ENCODE measurements around the gene DCAF6.

Gene DCAF6

GRCh38 chr1:168096296-168097165 lies 160.0 kb downstream of the DCAF6 start:
- DNase-seq, result no peak
- Mint-ChIP-seq H3K27me3 (peaks cover 0 to 4% of the 10 kb centered on the region in 2 donors), H3K27ac (no peak overlapping the region)

GRCh38 chr1:168097921-168098528 lies 161.5 kb downstream of the DCAF6 start:
- no peaks in the 10 kb centered on the region for H3K9me3 Mint-ChIP-seq
- no peak overlapping the region for H3K4me3 Mint-ChIP-seq
- H3K27ac Mint-ChIP-seq, result no peak overlapping the region
- peaks cover 0 to 4% of the 10 kb centered on the region in 2 donors for H3K27me3 Mint-ChIP-seq
- H3K36me3 Mint-ChIP-seq, result peaks cover 0 to 1% of the 10 kb centered on the region in 2 donors
- no peak for DNase-seq
- ATAC-seq (replicated peaks), result no peak
- no peaks in the 10 kb centered on the region for H3K4me1 Mint-ChIP-seq

More at GRCh38 chr1:168096296-168097165, 160.0 kb downstream of the DCAF6 start:
- peaks cover 0 to 1% of the 10 kb centered on the region in 2 donors for H3K36me3 Mint-ChIP-seq
- no peak for ATAC-seq (replicated peaks)
- H3K9me3 Mint-ChIP-seq, result no peaks in the 10 kb centered on the region
- no peak overlapping the region for H3K4me3 Mint-ChIP-seq
- no peaks in the 10 kb centered on the region for H3K4me1 Mint-ChIP-seq

GRCh38 chr1:168098534-168099320 lies 162.2 kb downstream of the DCAF6 start:
- DNase-seq (no peak), ATAC-seq (replicated peaks) (no peak)
- H3K27me3 Mint-ChIP-seq, result peaks cover 0 to 4% of the 10 kb centered on the region in 2 donors
- H3K27ac Mint-ChIP-seq, result no peak overlapping the region
- no peaks in the 10 kb centered on the region for H3K9me3 Mint-ChIP-seq
- H3K4me1 Mint-ChIP-seq, result no peaks in the 10 kb centered on the region
- peaks cover 0 to 1% of the 10 kb centered on the region in 2 donors for H3K36me3 Mint-ChIP-seq
- H3K4me3 Mint-ChIP-seq, result no peak overlapping the region

- peaks cover 0 to 5% of the 10 kb centered on the region in 2 donors for H3K27me3 Mint-ChIP-seq
- DNase-seq, result no peak
- no peaks in the 10 kb centered on the region for H3K4me1 Mint-ChIP-seq
Observed at GRCh38 chr1:168099337-168099801, 162.9 kb downstream of the DCAF6 start.

GRCh38 chr1:168100315-168101002 lies 164.0 kb downstream of the DCAF6 start:
- no peaks in the 10 kb centered on the region for H3K4me1 Mint-ChIP-seq
- H3K4me3 Mint-ChIP-seq, result no peak overlapping the region
- DNase-seq (no peak), ATAC-seq (replicated peaks) (no peak)
- peaks cover 0 to under 1% of the 10 kb centered on the region in 2 donors for H3K36me3 Mint-ChIP-seq
- H3K27ac Mint-ChIP-seq, result no peak overlapping the region
- H3K27me3 Mint-ChIP-seq, result peaks cover 0 to 7% of the 10 kb centered on the region in 2 donors
- no peaks in the 10 kb centered on the region for H3K9me3 Mint-ChIP-seq

More at GRCh38 chr1:168099337-168099801, 162.9 kb downstream of the DCAF6 start:
- peaks cover 0 to 1% of the 10 kb centered on the region in 2 donors for H3K36me3 Mint-ChIP-seq
- no peak overlapping the region for H3K4me3 Mint-ChIP-seq
- ATAC-seq (replicated peaks), result no peak
- H3K9me3 Mint-ChIP-seq, result no peaks in the 10 kb centered on the region
- H3K27ac Mint-ChIP-seq, result no peak overlapping the region

GRCh38 chr1:168101336-168101735 lies 164.9 kb downstream of the DCAF6 start:
- no peak for DNase-seq
- Mint-ChIP-seq H3K9me3 (no peaks in the 10 kb centered on the region), H3K4me1 (no peaks in the 10 kb centered on the region), H3K27ac (no peak overlapping the region), H3K4me3 (no peak overlapping the region), H3K27me3 (peaks cover 0 to 9% of the 10 kb centered on the region in 2 donors), H3K36me3 (no peaks in the 10 kb centered on the region)
- no peak for ATAC-seq (replicated peaks)

GRCh38 chr1:168102487-168102886 lies 166.0 kb downstream of the DCAF6 start:
- DNase-seq (no peak), ATAC-seq (replicated peaks) (no peak)
- H3K27me3 Mint-ChIP-seq, result peaks cover 0 to 12% of the 10 kb centered on the region in 2 donors
- no peaks in the 10 kb centered on the region for H3K4me1 Mint-ChIP-seq
- H3K9me3 Mint-ChIP-seq, result no peaks in the 10 kb centered on the region
- H3K36me3 Mint-ChIP-seq, result peaks cover 0 to 2% of the 10 kb centered on the region in 2 donors
- H3K4me3 Mint-ChIP-seq, result no peak overlapping the region
- no peak overlapping the region for H3K27ac Mint-ChIP-seq

- no peak for DNase-seq
- ATAC-seq (replicated peaks), result no peak
- no peaks in the 10 kb centered on the region for H3K4me1 Mint-ChIP-seq
- H3K27me3 Mint-ChIP-seq, result peaks cover 0 to 12% of the 10 kb centered on the region in 2 donors
- H3K36me3 Mint-ChIP-seq, result peaks cover 0 to 2% of the 10 kb centered on the region in 2 donors
- H3K4me3 Mint-ChIP-seq, result no peak overlapping the region
- no peak overlapping the region for H3K27ac Mint-ChIP-seq
- H3K9me3 Mint-ChIP-seq, result no peaks in the 10 kb centered on the region
Observed at GRCh38 chr1:168104535-168104934, 168.1 kb downstream of the DCAF6 start.

- Mint-ChIP-seq H3K27me3 (peaks cover 0 to 12% of the 10 kb centered on the region in 2 donors), H3K27ac (no peak overlapping the region), H3K4me1 (no peaks in the 10 kb centered on the region), H3K9me3 (no peaks in the 10 kb centered on the region), H3K36me3 (peaks cover 0 to 2% of the 10 kb centered on the region in 2 donors), H3K4me3 (no peak overlapping the region)
- no peak for ATAC-seq (replicated peaks)
- no peak for DNase-seq
Observed at GRCh38 chr1:168105846-168106245, 169.4 kb downstream of the DCAF6 start.

GRCh38 chr1:168106274-168106673 lies 169.8 kb downstream of the DCAF6 start:
- peaks cover 0 to 2% of the 10 kb centered on the region in 2 donors for H3K36me3 Mint-ChIP-seq
- H3K9me3 Mint-ChIP-seq, result no peaks in the 10 kb centered on the region
- DNase-seq (no peak), ATAC-seq (replicated peaks) (no peak)
- no peak overlapping the region for H3K27ac Mint-ChIP-seq
- no peak overlapping the region for H3K4me3 Mint-ChIP-seq
- no peaks in the 10 kb centered on the region for H3K4me1 Mint-ChIP-seq
- H3K27me3 Mint-ChIP-seq, result peaks cover 0 to 12% of the 10 kb centered on the region in 2 donors

- H3K9me3 Mint-ChIP-seq, result no peaks in the 10 kb centered on the region
Observed at GRCh38 chr1:168110896-168111545, 174.5 kb downstream of the DCAF6 start.

GRCh38 chr1:168112673-168113305 lies 176.3 kb downstream of the DCAF6 start:
- peak; percentile 85 to 94 for ATAC-seq (replicated peaks)
- Mint-ChIP-seq H3K9me3 (no peaks in the 10 kb centered on the region), H3K4me3 (no peak overlapping the region), H3K36me3 (no peaks in the 10 kb centered on the region), H3K27me3 (peaks cover 0 to 4% of the 10 kb centered on the region in 2 donors), H3K27ac (no peak overlapping the region), H3K4me1 (peaks cover 0 to 9% of the 10 kb centered on the region in 2 donors)
- DNase-seq, result peak; percentile 44

More at GRCh38 chr1:168110896-168111545, 174.5 kb downstream of the DCAF6 start:
- no peak overlapping the region for H3K27ac Mint-ChIP-seq
- H3K4me1 Mint-ChIP-seq, result peaks cover 0 to 9% of the 10 kb centered on the region in 2 donors
- peaks cover 0 to 5% of the 10 kb centered on the region in 2 donors for H3K27me3 Mint-ChIP-seq
- H3K4me3 Mint-ChIP-seq, result no peak overlapping the region
- ATAC-seq (replicated peaks) (no peak), DNase-seq (no peak)
- peaks cover 0 to 2% of the 10 kb centered on the region in 2 donors for H3K36me3 Mint-ChIP-seq

GRCh38 chr1:168114845-168115244 lies 178.4 kb downstream of the DCAF6 start:
- H3K4me1 Mint-ChIP-seq, result peaks cover 0 to 9% of the 10 kb centered on the region in 2 donors
- ATAC-seq (replicated peaks) (no peak), DNase-seq (no peak)
- H3K9me3 Mint-ChIP-seq, result peaks cover 7% of the 10 kb centered on the region in 2 donors
- peaks cover 4 to 5% of the 10 kb centered on the region in 2 donors for H3K27me3 Mint-ChIP-seq
- peaks cover 0 to 2% of the 10 kb centered on the region in 2 donors for H3K36me3 Mint-ChIP-seq
- no peak overlapping the region for H3K27ac Mint-ChIP-seq
- no peak overlapping the region for H3K4me3 Mint-ChIP-seq
